ENCODE measurements around the gene TICAM2. TPM values are rescaled to one million over a fixed set of nuclear protein-coding genes. Genes with fewer than 3 reads are reported as not detected.

TICAM2 gene
- total and polyA plus RNA-seq, 9 of the 15 experiments (the other 6 are each of a cell fraction or from before 2014, with no cell fraction given): 0.15 to 1.8 (median 0.98) TPM

- TF ChIP-seq CREBBP (IDR thresholded peaks at IDR 0.05; ENCODE audit: low read depth, low read length) (no peak), SRSF3 (IDR thresholded peaks at IDR 0.05; ENCODE audit: insufficient read depth, low read length) (no peak), ZBTB26 (CRISPR knock-in tag; IDR thresholded peaks at IDR 0.05) (0 out of 2 replicates have a peak, but pooled peaks have one; percentile 44), HMBOX1 (IDR thresholded peaks at IDR 0.05) (0 out of 2 replicates have a peak, but pooled peaks have one; percentile 5), CREB3L1 (IDR thresholded peaks at IDR 0.05; ENCODE audit: borderline replicate concordance, low read depth) (0 out of 2 replicates have a peak, but pooled peaks have one; percentile 7), TCF7L2 (IDR thresholded peaks at IDR 0.05; ENCODE audit: low read depth, low read length) (no peak), PHF21A (IDR thresholded peaks at IDR 0.05; ENCODE audit: borderline replicate concordance, low read depth) (0 out of 2 replicates have a peak, but pooled peaks have one; percentile 1), SMARCA5 (IDR thresholded peaks at IDR 0.05) (peak; percentile 62; the same call in 1 of the 2 replicates), TEAD2 (tag; IDR thresholded peaks at IDR 0.05) (no peak), ZNF217 (CRISPR knock-in tag; IDR thresholded peaks at IDR 0.05) (no peak), ZEB2 (IDR thresholded peaks at IDR 0.05) (no peak), ELF4 (CRISPR knock-in tag; IDR thresholded peaks at IDR 0.05) (no peak), TEAD4 (IDR thresholded peaks at IDR 0.05; ENCODE audit: low read length) (0 out of 2 replicates have a peak, but pooled peaks have one; percentile 14), TEAD4 (CRISPR knock-in tag; IDR thresholded peaks at IDR 0.05; ENCODE audit: borderline replicate concordance) (no peak), ZNF778 (CRISPR knock-in tag; IDR thresholded peaks at IDR 0.05) (no peak), U2AF2 (optimal IDR thresholded peaks at IDR 0.05; ENCODE audit: low read depth, low read length) (no peak), XRCC4 (IDR thresholded peaks at IDR 0.05; ENCODE audit: extremely low read depth, insufficient read depth, insufficient read length) (no peak), RBM25 (IDR thresholded peaks at IDR 0.05; ENCODE audit: low read depth, low read length, severe bottlenecking) (peak; percentile 32), ZNF175 (CRISPR knock-in tag; IDR thresholded peaks at IDR 0.05; ENCODE audit: low read depth) (no peak), KDM5B (IDR thresholded peaks at IDR 0.05; ENCODE audit: insufficient replicate concordance, low read depth, low read length) (no peak), GATAD2A (IDR thresholded peaks at IDR 0.05) (0 out of 2 replicates have a peak, but pooled peaks have one; percentile 15), ZNF766 (CRISPR knock-in tag; conservative IDR thresholded peaks at IDR 0.05) (no peak), NFRKB (IDR thresholded peaks at IDR 0.05; ENCODE audit: low read depth) (0 out of 2 replicates have a peak, but pooled peaks have one; percentile 25), ZBTB49 (CRISPR knock-in tag; IDR thresholded peaks at IDR 0.05; ENCODE audit: borderline replicate concordance) (no peak), MTA2 (IDR thresholded peaks at IDR 0.05; ENCODE audit: low read depth) (no peak), ZFP36 (IDR thresholded peaks at IDR 0.05; ENCODE audit: low read depth, low read length, partially characterized antibody) (peak; percentile 40)
These were observed 24.2 kb upstream of the TICAM2 start (continued) for GRCh38 chr5:115626445-115626823.
